Colon (tissue), 2 donors: ENCODE data around the gene SLC51B.
"Not testable (repeated sequence)": the region's sequence is repeated elsewhere in the genome, so short reads cannot be mapped to it uniquely, and the experiment has no call there.

Experiments used
- FAIRE-seq: peaks from 2 replicates; lab custom pipeline; 2012; peaks lifted over from hg19 to GRCh38; lab: Jason Lieb, UNC
- donor health status: control.
- donor health status: control.

Gene SLC51B

DNA sequence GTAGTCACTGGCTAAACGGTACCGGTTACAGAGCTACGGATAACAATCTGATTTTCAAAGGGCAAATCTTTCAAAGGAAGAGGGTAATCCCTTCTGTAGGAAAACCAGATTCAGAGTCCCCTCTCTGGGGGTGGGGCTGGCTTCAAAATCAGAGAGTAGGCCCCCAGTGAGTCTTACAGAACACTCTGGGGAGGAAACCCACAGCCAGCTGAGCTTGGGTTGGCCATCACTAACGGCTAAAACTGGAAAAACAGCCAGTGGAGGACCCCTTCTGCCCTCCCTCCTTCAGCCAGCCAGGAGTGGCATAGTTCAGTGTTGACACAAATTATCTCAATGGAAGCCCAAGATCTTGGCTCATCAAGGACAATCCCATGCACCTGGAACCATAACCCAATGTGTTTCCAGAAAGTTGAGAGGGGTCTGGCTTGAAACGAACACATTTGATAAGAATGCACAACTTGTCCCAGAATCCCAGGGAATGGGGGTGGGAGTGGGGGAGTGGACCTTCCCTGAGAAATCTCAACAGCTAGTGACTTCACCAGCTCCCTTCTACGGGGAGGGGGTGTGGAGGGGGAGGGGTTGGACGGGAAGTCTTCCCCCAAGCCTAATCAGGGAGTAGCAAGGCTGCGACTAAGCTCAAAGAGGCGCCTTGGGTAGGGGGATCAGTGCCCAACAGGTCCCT, 21.6 kb downstream of the SLC51B start:
- FAIRE-seq: no peak

DNA sequence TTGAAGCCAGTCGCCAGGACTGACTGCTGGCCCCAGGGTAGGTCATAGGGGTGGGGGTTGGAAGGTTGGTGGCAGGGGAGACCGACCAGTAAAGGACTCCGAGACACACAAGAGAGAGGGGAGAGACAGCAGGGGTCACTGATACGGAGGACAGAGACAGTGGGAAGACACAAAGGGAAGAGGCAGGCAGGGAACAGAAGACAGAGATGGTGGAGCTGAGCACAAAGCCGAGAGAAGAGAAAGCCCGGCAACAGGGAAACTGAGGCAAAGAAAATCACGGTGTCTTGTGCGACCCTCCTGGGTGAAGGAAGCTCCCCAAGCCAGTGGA, 22.1 kb downstream of the SLC51B start:
- no peak for FAIRE-seq

- no peak for FAIRE-seq
Observed at GRCh38 chr15:65067645-65068402, 22.6 kb downstream of the SLC51B start, which contains the start of gene RASL12. TSS of gene RASL12 (minus strand) at chr15:65067991. CDS start at chr15:65067835, 156 bp downstream.

- FAIRE-seq: no peak
Observed at GRCh38 chr15:65068403-65068788, 23.2 kb downstream of the SLC51B start.

- FAIRE-seq: no peak
Observed at GRCh38 chr15:65069179-65069578, 24.0 kb downstream of the SLC51B start.

DNA sequence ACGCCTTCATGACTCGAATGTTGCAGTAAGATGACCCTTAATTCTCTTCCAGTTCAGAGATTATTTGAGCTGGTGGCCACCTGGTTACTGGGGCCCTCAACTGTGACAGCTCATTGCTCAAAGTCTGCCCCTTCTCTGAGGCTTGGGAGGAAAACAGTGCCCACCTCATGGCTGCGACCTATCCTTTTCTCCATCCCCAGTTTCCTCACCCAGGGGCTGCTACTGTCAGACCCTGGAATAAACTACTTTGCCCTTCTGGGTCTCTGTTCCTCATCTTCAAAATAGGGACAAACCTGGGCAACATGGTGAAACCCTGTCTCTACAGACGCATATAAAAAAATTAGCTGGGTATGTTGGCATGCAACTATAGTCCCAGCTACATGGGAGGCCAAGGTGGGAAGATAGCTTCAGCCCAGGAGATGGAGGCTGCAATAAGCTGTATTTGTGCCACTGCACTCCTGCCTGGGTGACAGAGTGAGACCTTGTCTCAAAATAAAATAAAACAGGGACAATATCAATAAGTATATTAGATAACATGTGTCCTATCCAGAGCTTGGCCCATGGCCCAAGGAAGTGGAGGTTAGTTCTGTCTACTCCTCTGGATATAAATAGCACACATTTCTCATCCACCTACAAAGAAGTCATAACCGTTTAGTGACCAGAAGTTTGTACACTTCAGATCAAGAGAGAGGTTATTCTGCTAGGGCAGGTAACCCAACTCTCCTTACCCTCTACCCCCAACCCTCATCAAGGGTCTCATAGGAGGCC, 24.8 kb downstream of the SLC51B start:
- FAIRE-seq: no peak

DNA sequence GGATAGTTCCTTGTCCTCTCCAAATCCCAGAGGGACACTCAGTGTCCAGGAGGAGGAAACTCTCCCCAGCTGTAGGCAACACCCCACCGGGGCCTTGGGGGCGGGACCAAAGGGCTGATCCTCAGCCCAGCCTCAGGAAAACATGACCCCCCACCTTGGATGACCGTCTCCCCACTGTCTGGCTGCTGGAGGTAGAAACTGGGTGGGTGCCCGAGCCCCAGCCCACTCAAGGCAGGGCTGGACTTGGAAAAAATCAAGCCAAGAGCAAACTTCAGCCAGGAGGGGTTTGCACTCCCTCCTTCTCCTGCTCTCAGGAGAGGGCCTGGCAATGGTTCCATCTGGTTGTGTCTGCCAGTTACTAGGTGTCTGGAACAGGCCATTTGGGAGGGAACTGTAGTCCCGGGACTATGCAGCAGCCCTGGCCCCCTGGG, 26.2 kb downstream of the SLC51B start:
- no peak for FAIRE-seq

DNA sequence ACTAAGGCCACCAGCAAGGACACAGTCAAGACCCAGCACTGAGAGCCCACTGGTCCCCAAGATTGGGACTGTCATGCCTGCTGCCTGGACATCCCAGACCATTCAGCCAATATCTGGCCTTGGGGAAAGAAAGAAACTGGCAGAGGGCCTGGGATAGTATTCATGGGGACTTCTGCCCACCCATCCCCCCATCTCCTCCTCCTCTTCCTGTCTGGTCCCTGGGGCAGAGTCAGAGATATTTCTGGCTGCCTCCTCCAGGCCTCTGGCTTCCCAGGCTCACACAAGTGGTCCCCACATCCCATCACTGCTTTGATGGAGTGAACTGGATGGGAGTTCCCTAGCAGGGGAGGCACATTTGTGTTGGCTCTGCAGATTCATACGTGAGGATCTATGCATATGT, 26.8 kb downstream of the SLC51B start:
- FAIRE-seq: no peak

- FAIRE-seq: no peak
Observed at GRCh38 chr15:65072617-65073016, 27.4 kb downstream of the SLC51B start.

GRCh38 chr15:65074946-65075345, 29.8 kb downstream of the SLC51B start:
- FAIRE-seq: not testable (repeated sequence)

DNA sequence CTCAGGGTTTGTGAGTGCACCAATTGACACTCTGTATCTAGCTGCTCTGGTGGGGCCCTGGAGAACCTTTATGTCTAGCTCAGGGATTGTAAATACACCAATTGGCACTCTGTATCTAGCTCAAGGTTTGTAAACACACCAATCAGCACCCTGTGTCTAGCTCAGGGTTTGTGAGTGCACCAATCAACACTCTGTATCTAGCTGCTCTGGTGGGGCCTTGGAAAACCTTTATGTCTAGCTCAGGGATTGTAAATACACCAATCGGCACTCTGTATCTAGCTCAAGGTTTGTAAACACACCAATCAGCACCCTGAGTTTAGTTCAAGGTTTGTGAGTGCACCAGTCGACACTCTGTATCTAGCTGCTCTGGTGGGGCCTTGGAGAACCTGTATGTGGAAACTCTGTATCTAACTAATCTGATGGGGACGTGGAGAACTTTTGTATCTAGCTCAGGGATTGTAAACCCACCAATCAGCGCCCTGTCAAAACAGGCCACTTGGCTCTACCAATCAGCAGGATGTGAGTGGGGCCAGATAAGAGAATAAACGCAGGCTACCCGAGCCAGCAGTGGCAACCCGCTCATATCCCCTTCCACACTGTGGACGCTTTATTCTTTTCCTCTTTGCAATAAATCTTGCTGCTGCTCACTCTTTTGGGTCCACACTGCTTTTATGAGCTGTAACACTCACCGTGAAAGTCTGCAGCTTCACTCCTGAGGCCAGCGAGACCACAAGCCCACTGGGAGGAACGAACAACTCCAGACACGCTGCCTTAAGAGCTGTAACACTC, 30.6 kb downstream of the SLC51B start:
- FAIRE-seq: not testable (repeated sequence)

DNA sequence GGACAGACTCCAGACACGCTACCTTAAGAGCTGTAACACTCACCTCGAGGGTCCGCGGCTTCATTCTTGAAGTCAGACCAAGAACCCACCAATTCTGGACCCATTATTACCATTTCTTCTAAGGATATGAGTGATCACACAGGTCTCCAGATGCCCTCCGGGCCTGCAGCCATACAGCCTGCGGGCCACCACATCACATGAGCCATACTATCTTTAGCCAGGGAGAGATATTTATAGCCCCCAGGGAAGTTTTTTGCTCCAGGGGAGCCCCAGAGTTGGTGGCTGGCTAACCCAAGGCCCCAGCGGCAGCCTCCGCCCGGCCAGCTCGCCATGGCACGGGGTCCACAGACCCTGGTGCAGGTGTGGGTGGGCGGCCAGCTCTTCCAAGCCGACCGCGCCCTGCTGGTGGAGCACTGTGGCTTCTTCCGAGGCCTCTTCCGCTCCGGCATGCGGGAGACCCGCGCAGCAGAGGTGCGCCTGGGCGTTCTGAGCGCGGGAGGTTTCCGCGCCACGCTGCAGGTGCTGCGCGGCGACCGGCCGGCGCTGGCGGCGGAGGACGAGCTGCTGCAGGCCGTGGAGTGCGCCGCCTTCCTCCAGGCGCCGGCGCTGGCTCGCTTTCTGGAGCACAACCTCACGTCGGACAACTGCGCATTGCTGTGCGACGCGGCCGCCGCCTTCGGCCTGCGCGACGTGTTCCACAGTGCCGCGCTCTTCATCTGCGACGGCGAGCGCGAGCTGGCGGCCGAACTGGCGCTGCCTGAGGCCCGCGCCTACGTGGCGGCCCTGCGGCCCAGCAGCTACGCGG, 31.5 kb downstream of the SLC51B start, which contains the start of gene KBTBD13:
Gene KBTBD13 (plus strand): TSS at position 261 of the 805 bp plus-strand sequence. CDS start 70 bp downstream, at position 331.
- FAIRE-seq: no peak

GRCh38 chr15:65077291-65077980, 32.2 kb downstream of the SLC51B start:
- no peak for FAIRE-seq

DNA sequence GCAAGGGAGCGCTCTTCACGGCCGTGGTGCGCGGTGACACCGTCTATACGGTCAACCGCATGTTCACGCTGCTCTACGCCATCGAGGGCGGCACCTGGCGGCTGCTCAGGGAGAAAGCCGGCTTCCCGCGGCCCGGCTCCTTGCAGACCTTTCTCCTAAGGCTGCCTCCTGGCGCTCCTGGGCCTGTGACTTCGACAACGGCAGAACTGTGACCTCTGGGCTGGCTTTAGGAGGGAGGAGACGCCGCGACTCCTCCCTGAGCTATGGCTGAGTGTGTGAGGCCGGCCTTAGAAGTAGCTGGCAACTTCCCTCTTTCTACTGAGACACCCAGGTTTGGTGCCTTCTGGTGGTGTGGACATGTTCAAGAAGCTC, 32.8 kb downstream of the SLC51B start:
- no peak for FAIRE-seq

DNA sequence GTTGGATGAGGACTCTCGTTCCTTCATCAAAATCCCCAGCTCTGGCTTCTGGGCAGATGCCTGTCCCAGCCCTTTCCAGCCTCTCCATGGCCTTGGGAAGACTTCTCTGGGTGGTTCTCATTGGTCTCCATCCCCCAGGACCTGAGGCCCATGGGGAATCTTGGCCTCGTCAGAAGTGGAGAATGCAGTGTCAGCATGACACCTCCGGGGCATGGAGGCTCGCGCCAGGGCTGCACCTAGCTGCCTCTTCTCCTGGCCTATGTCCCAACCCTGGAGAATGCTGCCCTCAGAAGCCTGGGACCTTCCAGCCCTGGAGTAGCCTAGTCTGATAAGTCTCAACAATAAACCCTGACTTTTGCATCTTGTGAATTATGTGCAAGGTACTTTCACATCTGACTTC, 34.4 kb downstream of the SLC51B start:
- FAIRE-seq: no peak

DNA sequence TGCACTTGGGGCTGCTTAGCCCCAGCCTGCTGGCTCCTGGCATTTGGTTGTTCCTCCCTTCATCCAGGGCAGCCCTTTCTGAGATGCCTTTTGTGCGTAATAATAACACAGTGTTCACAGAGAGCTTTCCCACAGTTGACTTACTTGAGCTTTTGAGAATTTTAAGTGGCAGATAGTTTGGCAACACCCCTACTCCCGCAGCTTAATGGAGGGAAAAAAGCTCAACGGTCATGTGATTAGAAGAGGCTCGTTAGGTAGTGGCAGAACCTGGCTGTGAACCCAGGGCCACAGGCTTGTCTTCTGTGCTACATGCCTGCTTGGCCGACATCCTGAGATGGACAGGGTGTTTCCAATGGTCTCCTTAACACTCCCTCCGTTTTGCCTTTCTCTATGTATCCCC, 36.1 kb downstream of the SLC51B start:
- no peak for FAIRE-seq

DNA sequence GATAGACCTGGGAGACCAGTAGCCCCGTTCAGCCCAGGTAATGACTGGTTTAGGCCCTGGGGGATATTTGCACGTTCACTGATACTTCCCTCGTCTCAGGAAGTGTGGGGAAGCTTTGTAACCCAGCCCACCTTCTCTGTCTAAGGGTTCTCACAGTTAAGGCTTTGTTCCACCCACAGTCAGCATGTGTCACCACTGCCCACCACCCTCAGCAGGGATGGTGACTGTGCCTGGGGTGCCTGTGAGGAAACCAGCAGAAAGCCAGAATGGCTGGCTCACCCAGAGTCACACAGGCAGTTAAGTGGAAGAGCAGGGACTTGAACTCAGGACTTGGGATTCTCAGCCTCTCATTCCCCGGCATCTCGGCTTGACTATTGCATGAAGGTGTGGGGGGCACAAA, 36.6 kb downstream of the SLC51B start:
- no peak for FAIRE-seq

GRCh38 chr15:65082303-65082953, 37.2 kb downstream of the SLC51B start:
- no peak for FAIRE-seq

DNA sequence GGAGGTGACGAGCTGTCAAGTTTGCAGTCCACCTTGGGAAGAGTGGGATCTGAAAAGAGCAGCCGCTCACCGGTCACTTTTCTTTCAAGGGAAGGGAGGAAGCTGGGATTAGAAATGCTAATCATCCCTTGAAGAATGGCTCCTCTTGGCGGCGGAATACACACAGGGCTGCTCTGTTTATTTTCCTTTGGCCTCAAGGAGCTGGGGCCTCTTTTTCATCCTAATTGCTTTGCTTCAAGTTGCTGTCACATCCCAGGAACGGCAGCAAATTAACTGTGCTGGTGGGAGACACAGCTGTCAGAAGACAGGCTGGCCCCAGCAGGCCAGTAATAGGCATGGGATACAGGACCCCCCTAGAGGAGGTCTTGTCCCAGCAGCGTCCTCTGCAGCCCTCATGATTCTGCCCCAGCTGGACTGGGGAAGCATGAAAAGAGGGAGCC, 38.1 kb downstream of the SLC51B start:
- FAIRE-seq: no peak
